Endothelial cell of umbilical vein (primary cell): Measurements from ENCODE around the gene TAPBPL.

Experiments used
- FOS ChIP-seq: IDR thresholded peaks from 2 replicates; pipeline ENCODE4 v1.6.1; 2011; ENCODE audit warnings: mild to moderate bottlenecking, low read length, moderate library complexity, borderline replicate concordance; ENCODE audit not compliant: insufficient read depth
- GATA2 ChIP-seq: IDR thresholded peaks from 2 replicates; pipeline ENCODE4 v1.7.0; 2011; ENCODE audit warnings: low read depth, mild to moderate bottlenecking, moderate library complexity, mixed read lengths, low read length; ENCODE audit not compliant: insufficient read length, insufficient read depth
- JUN ChIP-seq: IDR thresholded peaks from 2 replicates; pipeline ENCODE4 v1.6.1; 2011; ENCODE audit warnings: borderline replicate concordance, low read depth; ENCODE audit not compliant: insufficient read length, insufficient read depth
- POLR2A ChIP-seq: IDR thresholded peaks from 2 replicates; pipeline ENCODE4 v1.6.1; 2012; ENCODE audit warnings: low read depth, mild to moderate bottlenecking, control low read depth, low read length
- POLR2AphosphoS5 ChIP-seq: IDR thresholded peaks from 2 replicates; pipeline ENCODE4 v1.6.1; 2012; ENCODE audit warnings: low read depth, mild to moderate bottlenecking, control low read depth, low read length, moderate library complexity; ENCODE audit not compliant: insufficient read depth
- TF ChIP-seq, protein P1 (sequence below), 2 donors: IDR thresholded peaks; 1 replicate in 1 of 2; 2 replicates in 1 of 2; pipeline ENCODE4 v1.5.1; 2011; ENCODE audit warnings: low read length in 2 of 2, mild to moderate bottlenecking in 2 of 2, moderate library complexity in 2 of 2, control low read depth in 1 of 2, inconsistent platforms in 1 of 2, low read depth in 1 of 2; ENCODE audit not compliant: insufficient read depth in 1 of 2; ENCODE audit errors: extremely low read depth in 1 of 2
- TF ChIP-seq, protein P2 (sequence below): IDR thresholded peaks from 2 replicates; pipeline ENCODE4 v1.6.1; 2011; ENCODE audit not compliant: insufficient read depth, insufficient read length

DNA sequence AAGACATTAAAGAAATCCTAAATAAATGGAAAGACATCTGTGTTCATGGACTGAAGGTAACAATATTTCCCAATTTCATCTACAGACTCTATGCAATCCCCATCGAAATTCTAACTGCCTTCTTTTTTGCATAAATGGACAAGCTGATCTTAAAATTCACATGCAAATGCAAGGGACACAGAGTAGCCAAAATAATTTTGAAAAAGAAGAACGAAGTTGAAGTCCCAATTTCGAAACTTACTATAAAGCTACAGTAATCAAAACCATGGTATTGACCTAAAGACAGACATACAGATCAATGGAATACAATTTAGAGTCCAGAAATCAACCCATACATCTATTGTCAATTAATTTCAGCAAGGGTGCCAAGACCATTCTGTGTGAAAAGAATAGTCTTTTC is 23.5 kb upstream of the TAPBPL start:
- TF ChIP-seq POLR2A, result no peak
- TF ChIP-seq, protein P1, sequence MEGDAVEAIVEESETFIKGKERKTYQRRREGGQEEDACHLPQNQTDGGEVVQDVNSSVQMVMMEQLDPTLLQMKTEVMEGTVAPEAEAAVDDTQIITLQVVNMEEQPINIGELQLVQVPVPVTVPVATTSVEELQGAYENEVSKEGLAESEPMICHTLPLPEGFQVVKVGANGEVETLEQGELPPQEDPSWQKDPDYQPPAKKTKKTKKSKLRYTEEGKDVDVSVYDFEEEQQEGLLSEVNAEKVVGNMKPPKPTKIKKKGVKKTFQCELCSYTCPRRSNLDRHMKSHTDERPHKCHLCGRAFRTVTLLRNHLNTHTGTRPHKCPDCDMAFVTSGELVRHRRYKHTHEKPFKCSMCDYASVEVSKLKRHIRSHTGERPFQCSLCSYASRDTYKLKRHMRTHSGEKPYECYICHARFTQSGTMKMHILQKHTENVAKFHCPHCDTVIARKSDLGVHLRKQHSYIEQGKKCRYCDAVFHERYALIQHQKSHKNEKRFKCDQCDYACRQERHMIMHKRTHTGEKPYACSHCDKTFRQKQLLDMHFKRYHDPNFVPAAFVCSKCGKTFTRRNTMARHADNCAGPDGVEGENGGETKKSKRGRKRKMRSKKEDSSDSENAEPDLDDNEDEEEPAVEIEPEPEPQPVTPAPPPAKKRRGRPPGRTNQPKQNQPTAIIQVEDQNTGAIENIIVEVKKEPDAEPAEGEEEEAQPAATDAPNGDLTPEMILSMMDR (IDR thresholded peaks at IDR 0.05; ENCODE audit: extremely low read depth in 1 of 2, insufficient read depth in 1 of 2, low read depth in 1 of 2, low read length in 2 of 2), result no peak
- TF ChIP-seq GATA2, result no peak
- TF ChIP-seq JUN, result no peak
- TF ChIP-seq, protein P2, sequence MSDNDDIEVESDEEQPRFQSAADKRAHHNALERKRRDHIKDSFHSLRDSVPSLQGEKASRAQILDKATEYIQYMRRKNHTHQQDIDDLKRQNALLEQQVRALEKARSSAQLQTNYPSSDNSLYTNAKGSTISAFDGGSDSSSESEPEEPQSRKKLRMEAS, result no peak
- TF ChIP-seq POLR2AphosphoS5, result no peak
- no peak for TF ChIP-seq FOS
